GM23338 (cell line): ENCODE results near the gene FBRS. TPM values are rescaled to one million over a fixed set of nuclear protein-coding genes. Genes with fewer than 3 reads are reported as not detected.
"Not testable (repeated sequence)": the region's sequence is repeated elsewhere in the genome, so short reads cannot be mapped to it uniquely, and the experiment has no call there.

Experiments used
- ATAC-seq: fragments of 200-7000 bp; cut with Tn5 transposase; 3 replicates; pipeline ENCODE4 v1.9.1; 2020
- DNase-seq: peaks from one replicate; pipeline ENCODE4 v3.0.0-alpha.2; 2015; ENCODE audit warnings: low spot score
- H2AFZ ChIP-seq: fragments of 200-600 bp; sonication (generic); 2 replicates; pipeline ENCODE4 v1.8.0; 2016; ENCODE audit warnings: antibody characterized with exemption, mild to moderate bottlenecking, moderate library complexity
- H3F3A ChIP-seq: fragments of 200-600 bp; sonication (generic); replicated peaks from 2 replicates; pipeline ENCODE4 v1.8.0; 2017; ENCODE audit warnings: antibody characterized with exemption, mixed run types, low read depth
- H3K27ac ChIP-seq: fragments of 200-600 bp; sonication (generic); 2 replicates; pipeline ENCODE4 v1.6.1; 2016; ENCODE audit warnings: low read depth
- H3K27me3 ChIP-seq: fragments of 200-600 bp; sonication (generic); 2 replicates; pipeline ENCODE4 v1.8.0; 2016; ENCODE audit warnings: mild to moderate bottlenecking, mixed run types, moderate library complexity; ENCODE audit not compliant: insufficient read depth
- H3K36me3 ChIP-seq: fragments of 200-600 bp; sonication (generic); 2 replicates; pipeline ENCODE4 v1.8.0; 2016; ENCODE audit warnings: mild to moderate bottlenecking; ENCODE audit not compliant: insufficient read depth
- H3K4me1 ChIP-seq: fragments of 200-600 bp; sonication (generic); 2 replicates; pipeline ENCODE4 v1.8.0; 2016; ENCODE audit warnings: mild to moderate bottlenecking, moderate library complexity; ENCODE audit not compliant: insufficient read depth
- H3K4me2 ChIP-seq: fragments of 200-600 bp; sonication (generic); 2 replicates; pipeline ENCODE4 v1.7.1; 2017; ENCODE audit warnings: mixed run types
- H3K4me3 ChIP-seq: fragments of 200-600 bp; sonication (generic); 2 replicates; pipeline ENCODE4 v1.6.1; 2016; ENCODE audit warnings: mixed run types
- H3K79me2 ChIP-seq: fragments of 200-600 bp; sonication (generic); replicated peaks from 2 replicates; pipeline ENCODE4 v1.8.0; 2017; ENCODE audit warnings: mild to moderate bottlenecking; ENCODE audit not compliant: insufficient read depth
- H3K9me2 ChIP-seq: fragments of 200-600 bp; sonication (generic); 2 replicates; pipeline ENCODE4 v1.8.0; 2017; ENCODE audit not compliant: insufficient read depth
- H4K20me1 ChIP-seq: fragments of 200-600 bp; sonication (generic); replicated peaks from 2 replicates; pipeline ENCODE4 v1.8.0; 2017; ENCODE audit warnings: mild to moderate bottlenecking; ENCODE audit not compliant: insufficient read depth
- H3K27ac Mint-ChIP-seq: 2 replicates; pipeline ENCODE4 v1.8.0; 2020; ENCODE audit warnings: inconsistent platforms, mild to moderate bottlenecking, moderate library complexity, mixed read lengths
- H3K27me3 Mint-ChIP-seq: 3 replicates; pipeline ENCODE4 v1.8.0; 2022; ENCODE audit warnings: low read depth, mild to moderate bottlenecking, moderate library complexity, mixed read lengths, inconsistent platforms; ENCODE audit not compliant: insufficient read depth, poor library complexity
- H3K36me3 Mint-ChIP-seq: 3 replicates; pipeline ENCODE4 v1.8.0; 2021; ENCODE audit warnings: low read depth, mild to moderate bottlenecking, inconsistent platforms, moderate library complexity, mixed read lengths
- H3K4me1 Mint-ChIP-seq: 3 replicates; pipeline ENCODE4 v1.8.0; 2020; ENCODE audit warnings: mild to moderate bottlenecking, inconsistent platforms, mixed read lengths
- H3K4me3 Mint-ChIP-seq: 3 replicates; pipeline ENCODE4 v1.8.0; 2021; ENCODE audit warnings: moderate library complexity, mild to moderate bottlenecking, inconsistent platforms, mixed read lengths
- H3K9me3 Mint-ChIP-seq: 3 replicates; pipeline ENCODE4 v1.8.0; 2020; ENCODE audit warnings: moderate library complexity, mild to moderate bottlenecking, inconsistent platforms, mixed read lengths
- CREB1 ChIP-seq: fragments of 250-450 bp; sonication (Bioruptor Pico); IDR thresholded peaks from 2 replicates; pipeline ENCODE4 v1.5.0; 2020; ENCODE audit warnings: low read depth, mild to moderate bottlenecking, moderate library complexity
- ETS1 ChIP-seq: IDR thresholded peaks from 2 replicates; pipeline ENCODE4 v1.6.1; 2016; ENCODE audit warnings: antibody characterized with exemption
- EZH2phosphoT487 ChIP-seq: fragments of 200-600 bp; sonication (generic); IDR thresholded peaks from one replicate; pipeline ENCODE4 v1.8.1; 2018; ENCODE audit warnings: antibody characterized with exemption; ENCODE audit not compliant: unreplicated experiment
- NANOG ChIP-seq: IDR thresholded peaks from 2 replicates; pipeline ENCODE4 v1.6.1; 2016; ENCODE audit warnings: antibody characterized with exemption, borderline replicate concordance
- POLR2AphosphoS5 ChIP-seq: IDR thresholded peaks from 2 replicates; pipeline ENCODE4 v1.6.1; 2016; ENCODE audit warnings: antibody characterized with exemption, low read depth
- ZNF331 ChIP-seq: fragments of 250-450 bp; sonication (Bioruptor Pico); IDR thresholded peaks from 2 replicates; pipeline ENCODE4 v1.5.0; 2020; ENCODE audit warnings: low read depth, mild to moderate bottlenecking, moderate library complexity
- polyA plus RNA-seq: library from polyadenylated mRNA; unstranded; fragments of >200 nt; fragmentation: Nextera tagmentation; extraction: Ambion mirVana; gene quantifications from 2 replicates; pipeline ENCODE4 v1.2.1, GENCODE V29; 2016
- total RNA-seq: library from RNA; depleted of rRNA; stranded (reverse); fragments of >200 nt; shearing (Covaris generic); gene quantifications from 2 replicates; pipeline ENCODE4 v1.2.3, GENCODE V29; 2014
- TF ChIP-seq, protein P1 (sequence below), 2 experiments: fragments of 200-600 bp in 1 of 2; sonication (generic) in 1 of 2; conservative IDR thresholded peaks; 2 replicates each; pipeline versions ENCODE4 v1.5.1 to v1.6.1; 2016 to 2017; ENCODE audit warnings: antibody characterized with exemption in 2 of 2, low read depth in 2 of 2, mild to moderate bottlenecking in 2 of 2, moderate library complexity in 1 of 2

Gene FBRS
- total and polyA plus RNA-seq, 2 experiments from 2014 or later = 2.3 to 7.2 TPM

GRCh38 chr16:30694926-30695693 is 36.9 kb downstream of the FBRS start (continued):
- TF ChIP-seq, protein P1, sequence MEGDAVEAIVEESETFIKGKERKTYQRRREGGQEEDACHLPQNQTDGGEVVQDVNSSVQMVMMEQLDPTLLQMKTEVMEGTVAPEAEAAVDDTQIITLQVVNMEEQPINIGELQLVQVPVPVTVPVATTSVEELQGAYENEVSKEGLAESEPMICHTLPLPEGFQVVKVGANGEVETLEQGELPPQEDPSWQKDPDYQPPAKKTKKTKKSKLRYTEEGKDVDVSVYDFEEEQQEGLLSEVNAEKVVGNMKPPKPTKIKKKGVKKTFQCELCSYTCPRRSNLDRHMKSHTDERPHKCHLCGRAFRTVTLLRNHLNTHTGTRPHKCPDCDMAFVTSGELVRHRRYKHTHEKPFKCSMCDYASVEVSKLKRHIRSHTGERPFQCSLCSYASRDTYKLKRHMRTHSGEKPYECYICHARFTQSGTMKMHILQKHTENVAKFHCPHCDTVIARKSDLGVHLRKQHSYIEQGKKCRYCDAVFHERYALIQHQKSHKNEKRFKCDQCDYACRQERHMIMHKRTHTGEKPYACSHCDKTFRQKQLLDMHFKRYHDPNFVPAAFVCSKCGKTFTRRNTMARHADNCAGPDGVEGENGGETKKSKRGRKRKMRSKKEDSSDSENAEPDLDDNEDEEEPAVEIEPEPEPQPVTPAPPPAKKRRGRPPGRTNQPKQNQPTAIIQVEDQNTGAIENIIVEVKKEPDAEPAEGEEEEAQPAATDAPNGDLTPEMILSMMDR (conservative IDR thresholded peaks at IDR 0.05; ENCODE audit: low read depth in 2 of 2) = no peak
- no peak for TF ChIP-seq ZNF331 (CRISPR knock-in tag)

GRCh38 chr16:30696646-30697045 is 38.4 kb downstream of the FBRS start:
- H3K4me2 ChIP-seq, H3K9me3 Mint-ChIP-seq, H3K4me3 Mint-ChIP-seq, H3K9me2 ChIP-seq, ATAC-seq, H3K27ac ChIP-seq, H3K27ac Mint-ChIP-seq, H3K4me3 ChIP-seq, DNase-seq, H2AFZ ChIP-seq: not testable (repeated sequence)
- H3K36me3 Mint-ChIP-seq = peaks cover 23% of the 10 kb centered on the region
- H3K79me2 ChIP-seq = peaks cover 26% of the 10 kb centered on the region
- H3K4me1 Mint-ChIP-seq = peaks cover 29% of the 10 kb centered on the region
- H3K27me3 Mint-ChIP-seq = peaks cover 69% of the 10 kb centered on the region
- H3F3A ChIP-seq = peaks cover 30% of the 10 kb centered on the region
- peaks cover 24% of the 10 kb centered on the region for H3K4me1 ChIP-seq
- H3K36me3 ChIP-seq = peaks cover 18% of the 10 kb centered on the region
- H4K20me1 ChIP-seq = peaks cover 46% of the 10 kb centered on the region
- H3K27me3 ChIP-seq = peaks cover 61% of the 10 kb centered on the region

DNA sequence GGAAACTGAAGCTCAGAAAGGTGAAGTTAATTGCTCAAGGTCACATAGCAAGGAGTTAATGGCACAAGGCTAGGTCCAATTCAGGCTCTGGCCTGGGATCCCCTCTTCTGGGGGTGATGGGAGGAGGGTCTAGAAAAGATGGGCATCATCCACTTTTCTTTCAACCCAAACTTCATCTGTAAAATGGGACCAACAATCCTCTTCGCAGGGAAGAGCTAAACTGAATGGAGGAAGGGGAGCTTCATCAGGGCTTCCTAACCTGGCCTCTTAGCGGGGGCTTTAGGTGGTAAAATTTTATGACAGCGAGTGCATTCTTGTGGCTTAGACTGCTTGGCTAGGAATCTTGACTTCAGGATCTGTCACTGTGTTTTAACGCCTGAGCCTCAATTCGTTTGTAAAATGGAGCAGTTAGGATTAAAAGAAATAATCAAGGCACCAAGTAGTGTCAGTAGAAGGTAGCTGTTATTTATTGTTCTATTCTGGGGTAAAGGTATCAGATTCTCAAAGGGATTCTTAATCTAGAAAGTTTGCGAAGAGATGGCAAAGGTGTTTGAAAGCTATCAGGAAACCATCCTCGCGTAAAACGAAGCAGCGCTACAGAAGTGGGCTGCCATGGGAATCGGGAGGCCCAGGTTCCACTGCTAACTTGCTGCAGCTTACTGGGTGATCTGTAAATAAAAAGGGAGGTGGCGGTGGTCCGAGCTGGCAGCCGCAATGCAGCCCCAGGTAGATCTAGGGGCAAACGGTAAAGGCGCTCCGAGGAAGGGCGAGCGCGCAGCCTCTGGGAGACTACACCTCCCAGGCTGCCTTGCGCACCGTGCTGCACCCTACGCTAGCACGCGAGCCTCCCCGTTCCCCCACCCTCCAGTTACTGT is 39.3 kb downstream of the FBRS start:
- Histone ChIP-seq H3K36me3 (peaks cover 24% of the 10 kb centered on the region), H3F3A (peaks cover 26% of the 10 kb centered on the region), H2AFZ (no peak overlapping the region), H4K20me1 (peaks cover 44% of the 10 kb centered on the region), H3K4me2 (peak overlapping the region; percentile 78), H3K9me2 (no peaks in the 10 kb centered on the region), H3K79me2 (peaks cover 32% of the 10 kb centered on the region), H3K27me3 (peaks cover 53% of the 10 kb centered on the region), H3K4me3 (peak overlapping the region; percentile 98), H3K27ac (peak overlapping the region; percentile 100; the same call in 1 of the 2 replicates), H3K4me1 (peaks cover 17% of the 10 kb centered on the region)
- DNase-seq (peak; percentile 98), ATAC-seq (peak; percentile 90)
- peaks cover 60% of the 10 kb centered on the region for H3K27me3 Mint-ChIP-seq
- H3K36me3 Mint-ChIP-seq = peaks cover 30% of the 10 kb centered on the region
- no peaks in the 10 kb centered on the region; the same call in 1 of the 3 replicates for H3K9me3 Mint-ChIP-seq
- H3K4me1 Mint-ChIP-seq = peaks cover 22% of the 10 kb centered on the region
- H3K4me3 Mint-ChIP-seq = peak overlapping the region; percentile 97
- peak overlapping the region; percentile 100 for H3K27ac Mint-ChIP-seq
- TF ChIP-seq CREB1 (CRISPR knock-in tag) (peak; percentile 75), ZNF331 (CRISPR knock-in tag) (no peak), ETS1 (peak; percentile 85), EZH2phosphoT487 (no peak), POLR2AphosphoS5 (no peak), NANOG (no peak)
